ENCODE results near the gene STEAP3.

- TF ChIP-seq CREB1 (CRISPR knock-in tag; IDR thresholded peaks at IDR 0.05) (no peak), NR1H2 (CRISPR knock-in tag; IDR thresholded peaks at IDR 0.05) (no peak), CTCF (IDR thresholded peaks at IDR 0.05) (no peak), ZBTB21 (CRISPR knock-in tag; IDR thresholded peaks at IDR 0.05; ENCODE audit: borderline replicate concordance) (no peak), ZBTB43 (CRISPR knock-in tag; IDR thresholded peaks at IDR 0.05) (no peak), ATF3 (CRISPR knock-in tag; conservative IDR thresholded peaks at IDR 0.05) (no peak), USF1 (CRISPR knock-in tag; IDR thresholded peaks at IDR 0.05) (no peak), MYBL2 (CRISPR knock-in tag; IDR thresholded peaks at IDR 0.05) (no peak), ERG (CRISPR knock-in tag; IDR thresholded peaks at IDR 0.05) (no peak), FOXP1 (CRISPR knock-in tag; IDR thresholded peaks at IDR 0.05; ENCODE audit: borderline replicate concordance) (no peak)
Measured at GRCh38 chr2:119231975-119232665, 8.5 kb downstream of the STEAP3 start.
